Measurements from ENCODE around the gene MARCHF2. TPM values are rescaled to one million over a fixed set of nuclear protein-coding genes. Genes with fewer than 3 reads are reported as not detected.
A peak's percentile ranks its signal among the peaks of the same experiment; 100 is the strongest.

Gene MARCHF2
- total and polyA plus RNA-seq, 8 donors: 8.8 to 22.6 (median 11.4) TPM

- Histone ChIP-seq H3K36me3 (peaks cover 0 to 11% (median 0%) of the 10 kb centered on the region in 3 donors), H3K9me3 (no peaks in the 10 kb centered on the region), H3K27me3 (no peaks in the 10 kb centered on the region), H3K4me1 (peaks cover 48 to 64% (median 64%) of the 10 kb centered on the region in 3 donors), H3K27ac (no peak overlapping the region), H3K4me3 (no peak overlapping the region)
- TF ChIP-seq CTCF (IDR thresholded peaks at IDR 0.05): no peak
- ATAC-seq (no peak), FAIRE-seq (no peak), DNase-seq (no peak)
- intact Hi-C loops (cut with DNase I): no loop called here
- 51 to 62% methylated on average over 6 of the region's 6 CpGs for WGBS, 2 donors
Observed at GRCh38 chr19:8451377-8451776, 38.3 kb downstream of the MARCHF2 start.

DNA sequence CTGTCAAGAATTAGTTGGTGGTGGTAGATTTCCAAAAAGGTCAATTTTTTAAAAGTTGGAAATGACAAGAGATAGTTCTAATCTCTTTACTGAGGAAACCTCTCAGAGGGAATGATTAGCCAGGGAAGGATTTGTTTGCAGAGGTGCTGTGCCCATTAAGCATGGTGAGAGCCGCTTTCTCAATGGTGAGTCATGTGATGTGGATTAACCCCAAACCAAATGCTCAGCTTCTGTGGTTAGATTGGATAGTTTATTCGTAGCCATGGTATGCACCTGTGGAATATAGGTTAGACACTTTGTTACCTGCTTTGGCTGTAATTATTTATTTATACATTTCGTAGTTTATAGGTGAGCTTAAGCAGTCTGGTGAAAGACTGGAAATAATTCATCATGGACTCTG, 38.8 kb downstream of the MARCHF2 start:
- TF ChIP-seq CTCF (IDR thresholded peaks at IDR 0.05): no peak
- 37 to 40% methylated on average over 3 of the region's 3 CpGs for WGBS, 2 donors
- Histone ChIP-seq H3K4me3 (no peak overlapping the region), H3K27me3 (no peaks in the 10 kb centered on the region), H3K27ac (no peak overlapping the region), H3K36me3 (peaks cover 0 to 15% (median 0%) of the 10 kb centered on the region in 3 donors), H3K9me3 (no peaks in the 10 kb centered on the region), H3K4me1 (peaks cover 47 to 65% (median 60%) of the 10 kb centered on the region in 3 donors)
- intact Hi-C loops (cut with DNase I): no loop called here
- FAIRE-seq (no peak), ATAC-seq (peak; percentile 34 to 68 (median 54)), DNase-seq (no peak)

DNA sequence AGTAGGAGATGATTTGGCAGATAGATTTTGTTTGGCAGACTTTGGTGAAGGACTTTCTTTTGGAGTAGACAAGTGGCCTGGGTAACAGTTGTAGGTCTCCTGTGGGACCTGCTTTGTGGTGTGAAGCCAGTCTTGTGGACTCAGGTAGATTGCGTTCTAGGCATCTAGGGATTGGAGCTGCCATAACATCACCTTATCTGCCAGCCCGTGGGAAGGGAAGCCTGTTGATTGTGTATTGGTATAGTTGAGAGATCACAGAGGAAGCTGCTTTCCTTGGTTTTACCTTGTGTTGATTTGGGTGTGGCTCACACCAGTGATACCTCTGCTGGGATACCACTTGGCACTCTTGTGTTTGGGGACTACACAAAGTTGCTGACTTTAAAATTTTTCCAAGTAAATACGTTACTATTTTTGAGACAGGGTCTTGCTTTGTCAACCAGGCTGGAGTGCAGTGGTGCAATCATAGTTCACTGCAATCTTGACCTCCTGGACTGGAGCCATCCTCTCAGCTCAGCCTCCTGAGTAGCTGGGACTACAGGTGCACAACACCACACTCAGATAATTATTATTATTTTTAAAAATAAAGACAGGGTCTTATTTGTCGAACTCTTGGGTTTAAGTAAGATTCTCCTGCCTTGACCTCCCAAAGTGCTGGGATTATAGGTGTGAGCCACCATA, 39.5 kb downstream of the MARCHF2 start:
- intact Hi-C loops (cut with DNase I): no loop called here
- WGBS, 2 donors: 44 to 47% methylated on average over 4 of the region's 4 CpGs
- H3K4me1 ChIP-seq: peaks cover 42 to 64% (median 60%) of the 10 kb centered on the region in 3 donors
- H3K36me3 ChIP-seq: peaks cover 0 to 15% (median 0%) of the 10 kb centered on the region in 3 donors
- no peaks in the 10 kb centered on the region for H3K9me3 ChIP-seq
- H3K27me3 ChIP-seq: no peaks in the 10 kb centered on the region
- ATAC-seq (no peak), DNase-seq (no peak), FAIRE-seq (no peak)
- no peak overlapping the region for H3K4me3 ChIP-seq
- no peak for TF ChIP-seq CTCF (IDR thresholded peaks at IDR 0.05)
- H3K27ac ChIP-seq: no peak overlapping the region

DNA sequence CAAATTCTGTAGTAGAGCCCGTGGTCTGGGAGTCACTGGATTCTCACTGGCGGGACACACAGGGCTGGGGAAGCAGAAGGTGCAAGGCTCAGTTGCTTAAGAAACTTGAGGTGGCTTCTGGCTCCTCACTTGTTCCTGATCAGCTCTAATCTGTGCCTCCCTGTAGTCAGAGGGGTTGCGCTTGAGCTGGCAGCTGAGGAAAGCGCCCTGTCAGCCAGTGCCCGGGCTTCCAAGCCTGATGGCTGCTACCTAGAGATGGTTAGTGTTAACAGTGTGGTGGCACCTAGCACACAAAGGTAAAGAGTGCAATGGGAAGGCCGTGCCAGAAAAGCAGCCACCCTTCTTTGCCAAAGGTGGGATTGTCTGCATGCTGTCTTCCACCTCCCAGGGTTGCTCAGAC, 40.5 kb downstream of the MARCHF2 start:
- TF ChIP-seq CTCF (IDR thresholded peaks at IDR 0.05): no peak
- DNase-seq: no peak
- peak in 1 of 4 donors; percentile 6 for ATAC-seq
- H3K4me3 ChIP-seq: no peak overlapping the region
- H3K36me3 ChIP-seq: peaks cover 0 to 15% (median 0%) of the 10 kb centered on the region in 3 donors
- 65 to 67% methylated on average over 6 of the region's 6 CpGs for WGBS, 2 donors
- no peaks in the 10 kb centered on the region for H3K27me3 ChIP-seq
- no peak overlapping the region for H3K27ac ChIP-seq
- intact Hi-C loops (cut with DNase I): no loop called here
- FAIRE-seq: no peak
- H3K4me1 ChIP-seq: peaks cover 42 to 64% (median 59%) of the 10 kb centered on the region in 3 donors
- no peaks in the 10 kb centered on the region for H3K9me3 ChIP-seq

DNA sequence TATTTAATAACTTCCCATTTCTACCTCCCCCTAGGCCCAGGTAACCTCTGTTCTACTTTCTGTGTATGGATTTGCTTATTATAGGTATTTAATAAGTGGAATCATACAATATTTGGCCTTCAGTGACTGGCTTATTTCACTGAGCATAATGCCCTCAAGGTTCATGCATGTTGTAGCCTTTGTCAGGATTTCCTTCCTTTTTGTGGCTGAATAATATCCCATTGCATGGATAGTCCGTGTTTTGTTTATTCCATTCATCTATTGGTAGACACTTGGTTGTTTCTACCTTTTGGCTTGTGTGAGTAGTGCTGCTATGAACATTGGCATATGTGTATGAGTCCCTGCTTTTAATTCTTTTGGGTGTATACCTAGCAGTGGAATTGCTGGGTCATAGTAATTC, 41.1 kb downstream of the MARCHF2 start:
- H3K9me3 ChIP-seq: no peaks in the 10 kb centered on the region
- H3K36me3 ChIP-seq: peaks cover 0 to 15% (median 0%) of the 10 kb centered on the region in 3 donors
- peaks cover 42 to 64% (median 59%) of the 10 kb centered on the region in 3 donors for H3K4me1 ChIP-seq
- no peaks in the 10 kb centered on the region for H3K27me3 ChIP-seq
- 54 to 66% methylated on average over 1 of the region's 1 CpG for WGBS, 2 donors
- ATAC-seq (no peak), DNase-seq (no peak), FAIRE-seq (no peak)
- H3K4me3 ChIP-seq: no peak overlapping the region
- no peak for TF ChIP-seq CTCF (IDR thresholded peaks at IDR 0.05)
- intact Hi-C loops (cut with DNase I): no loop called here
- H3K27ac ChIP-seq: no peak overlapping the region
